ENCODE data around the gene TGFB2. TPM values are rescaled to one million over a fixed set of nuclear protein-coding genes. Genes with fewer than 3 reads are reported as not detected.

Gene TGFB2
- total RNA-seq, 2 experiments from 2014 or later: not detected

DNA sequence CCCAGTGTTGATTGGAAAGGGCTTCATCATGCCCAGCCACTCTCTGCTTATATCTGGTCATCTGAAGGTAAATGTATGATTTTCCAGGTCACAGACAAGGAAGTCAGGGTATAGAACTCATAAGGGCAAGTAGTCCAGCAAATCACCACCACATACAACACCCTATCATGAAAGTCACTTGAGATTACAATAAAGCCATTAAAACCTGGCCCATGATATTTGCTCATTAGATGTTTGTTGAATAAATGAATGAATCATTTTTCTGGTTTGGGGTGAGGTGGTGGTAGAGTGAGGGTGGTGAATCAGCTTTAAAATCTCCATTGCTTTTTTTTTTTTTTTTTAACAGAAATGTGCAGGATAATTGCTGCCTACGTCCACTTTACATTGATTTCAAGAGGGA, 91.9 kb downstream of the TGFB2 start:
- ATAC-seq (no peak), DNase-seq (no peak)
- no peaks in the 10 kb centered on the region for H3K9me3 Mint-ChIP-seq (ENCODE audit: low read depth)
- no peaks in the 10 kb centered on the region for H3K36me3 Mint-ChIP-seq
- H3K27me3 Mint-ChIP-seq: no peaks in the 10 kb centered on the region
- CTCF ChIA-PET: no interaction called here
- no peak overlapping the region for H3K27ac Mint-ChIP-seq
- H3K4me3 Mint-ChIP-seq: no peak overlapping the region
- H3K4me1 Mint-ChIP-seq: no peaks in the 10 kb centered on the region

DNA sequence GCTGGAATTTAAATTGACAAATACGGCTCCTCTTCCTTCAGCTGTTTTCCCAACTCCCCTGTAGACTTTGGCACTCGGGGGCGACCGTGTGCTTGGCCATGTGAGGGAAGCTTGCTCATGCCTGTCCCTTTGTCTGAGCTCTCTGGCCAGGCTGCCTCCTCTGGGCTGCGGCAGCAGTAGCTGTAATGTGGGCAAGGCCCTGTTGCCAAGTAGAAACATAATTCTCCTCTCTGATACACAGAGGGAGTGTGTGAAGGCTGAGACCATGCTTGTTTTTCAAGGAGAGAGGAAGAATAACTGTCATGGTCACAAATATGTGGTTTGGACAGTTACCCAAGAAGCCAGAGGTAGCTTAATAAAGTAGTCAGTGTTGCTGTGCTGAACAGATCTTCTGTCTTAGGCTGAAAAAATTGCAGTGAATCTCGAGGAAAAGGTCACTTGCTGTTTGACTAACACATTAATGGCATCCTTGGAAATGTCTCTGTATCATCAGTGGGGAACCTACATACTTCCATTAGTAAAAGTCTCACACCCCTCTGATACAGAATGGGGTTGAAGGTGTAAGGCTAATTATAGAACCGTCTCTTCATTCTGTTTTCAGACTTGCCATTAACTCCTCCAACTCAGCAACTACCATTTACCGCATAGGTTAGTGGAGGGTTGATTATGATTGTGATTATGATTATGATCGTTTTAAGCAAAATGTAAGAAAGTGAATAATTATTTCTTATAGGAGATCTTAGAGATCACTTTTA, 94.6 kb downstream of the TGFB2 start:
- no peaks in the 10 kb centered on the region for H3K36me3 Mint-ChIP-seq
- H3K27me3 Mint-ChIP-seq: peaks cover 3% of the 10 kb centered on the region
- H3K9me3 Mint-ChIP-seq (ENCODE audit: low read depth): no peaks in the 10 kb centered on the region
- CTCF ChIA-PET: no interaction called here
- no peaks in the 10 kb centered on the region for H3K4me1 Mint-ChIP-seq
- no peak overlapping the region for H3K27ac Mint-ChIP-seq
- H3K4me3 Mint-ChIP-seq: no peak overlapping the region
- ATAC-seq (no peak), DNase-seq (no peak)

DNA sequence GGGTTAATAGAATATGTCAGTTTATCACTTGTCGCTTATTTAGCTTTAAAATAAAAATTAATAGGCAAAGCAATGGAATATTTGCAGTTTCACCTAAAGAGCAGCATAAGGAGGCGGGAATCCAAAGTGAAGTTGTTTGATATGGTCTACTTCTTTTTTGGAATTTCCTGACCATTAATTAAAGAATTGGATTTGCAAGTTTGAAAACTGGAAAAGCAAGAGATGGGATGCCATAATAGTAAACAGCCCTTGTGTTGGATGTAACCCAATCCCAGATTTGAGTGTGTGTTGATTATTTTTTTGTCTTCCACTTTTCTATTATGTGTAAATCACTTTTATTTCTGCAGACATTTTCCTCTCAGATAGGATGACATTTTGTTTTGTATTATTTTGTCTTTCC, 98.1 kb downstream of the TGFB2 start:
- H3K36me3 Mint-ChIP-seq: no peaks in the 10 kb centered on the region
- peaks cover 3% of the 10 kb centered on the region for H3K27me3 Mint-ChIP-seq
- H3K9me3 Mint-ChIP-seq (ENCODE audit: low read depth): no peaks in the 10 kb centered on the region
- no peak overlapping the region for H3K4me3 Mint-ChIP-seq
- CTCF ChIA-PET: no interaction called here
- H3K4me1 Mint-ChIP-seq: no peaks in the 10 kb centered on the region
- no peak for DNase-seq
- no peak overlapping the region for H3K27ac Mint-ChIP-seq
- ATAC-seq: no peak

DNA sequence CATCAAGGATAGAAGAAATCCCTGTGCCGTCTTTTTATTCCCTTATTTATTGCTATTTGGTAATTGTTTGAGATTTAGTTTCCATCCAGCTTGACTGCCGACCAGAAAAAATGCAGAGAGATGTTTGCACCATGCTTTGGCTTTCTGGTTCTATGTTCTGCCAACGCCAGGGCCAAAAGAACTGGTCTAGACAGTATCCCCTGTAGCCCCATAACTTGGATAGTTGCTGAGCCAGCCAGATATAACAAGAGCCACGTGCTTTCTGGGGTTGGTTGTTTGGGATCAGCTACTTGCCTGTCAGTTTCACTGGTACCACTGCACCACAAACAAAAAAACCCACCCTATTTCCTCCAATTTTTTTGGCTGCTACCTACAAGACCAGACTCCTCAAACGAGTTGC, 99.0 kb downstream of the TGFB2 start:
- Mint-ChIP-seq H3K36me3 (no peaks in the 10 kb centered on the region), H3K9me3 (ENCODE audit: low read depth) (no peaks in the 10 kb centered on the region), H3K4me3 (no peak overlapping the region), H3K27me3 (peaks cover 3% of the 10 kb centered on the region), H3K4me1 (no peaks in the 10 kb centered on the region), H3K27ac (no peak overlapping the region)
- ATAC-seq (no peak), DNase-seq (no peak)
- CTCF ChIA-PET: no interaction called here

DNA sequence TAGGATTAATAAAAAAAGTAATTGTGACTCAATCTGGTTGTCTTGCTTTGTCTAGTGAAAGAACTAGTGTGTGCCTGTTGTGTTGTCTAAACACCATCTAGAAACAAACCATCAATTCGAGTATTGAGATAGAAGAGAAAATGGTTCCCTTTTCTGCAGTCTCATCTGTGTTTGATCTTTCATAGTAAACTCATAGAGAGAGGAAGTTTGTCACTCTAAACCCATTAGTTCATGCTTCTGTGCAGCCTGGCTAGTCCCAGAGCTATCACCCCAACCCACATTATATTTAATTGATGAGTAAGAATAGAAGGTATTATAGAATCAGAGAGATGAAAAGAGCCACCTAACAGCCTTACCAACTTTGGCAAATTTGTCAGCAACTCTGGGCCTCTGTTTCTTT, 99.5 kb downstream of the TGFB2 start:
- H3K9me3 Mint-ChIP-seq (ENCODE audit: low read depth): no peaks in the 10 kb centered on the region

DNA sequence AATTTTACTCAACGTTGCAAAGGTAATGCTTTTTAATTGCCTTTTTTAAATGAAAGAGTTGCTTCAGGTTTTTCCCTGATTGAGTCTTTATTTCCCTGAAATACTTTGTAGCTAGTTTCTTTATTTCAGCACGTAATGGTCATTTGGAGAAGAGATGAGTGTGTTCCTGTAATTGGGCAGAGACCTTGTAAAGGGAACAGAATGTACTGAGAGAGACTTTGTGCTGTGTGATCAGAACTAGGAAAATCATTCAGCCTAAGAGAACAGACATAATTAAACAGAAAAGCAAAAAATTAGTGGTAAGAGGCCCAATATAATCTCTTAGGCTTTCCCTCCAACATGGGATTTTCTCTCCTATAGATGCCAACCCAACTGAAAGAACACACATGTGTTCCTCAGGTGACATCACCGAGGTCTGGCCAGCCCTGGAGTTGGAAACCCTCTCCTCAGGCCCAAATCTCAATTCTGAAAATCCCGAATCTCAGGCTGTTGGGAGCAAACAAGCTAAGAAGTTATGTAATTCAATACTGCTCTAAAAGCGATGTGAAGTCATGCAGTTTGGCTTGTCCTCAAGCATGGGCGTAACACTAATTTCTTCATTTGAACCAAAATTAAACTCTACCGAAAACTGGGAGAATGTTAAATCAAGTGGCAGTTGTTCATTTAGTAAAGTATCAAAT, 102.0 kb downstream of the TGFB2 start:
- CTCF ChIA-PET: no interaction called here
- Mint-ChIP-seq H3K36me3 (no peaks in the 10 kb centered on the region), H3K4me3 (no peak overlapping the region), H3K9me3 (ENCODE audit: low read depth) (no peaks in the 10 kb centered on the region), H3K27ac (no peak overlapping the region), H3K4me1 (no peaks in the 10 kb centered on the region), H3K27me3 (peaks cover 3% of the 10 kb centered on the region)
- ATAC-seq: no peak
- DNase-seq: no peak

More for the DNA sequence above, 99.5 kb downstream of the TGFB2 start:
- CTCF ChIA-PET: no interaction called here
- peaks cover 3% of the 10 kb centered on the region for H3K27me3 Mint-ChIP-seq
- ATAC-seq (no peak), DNase-seq (no peak)
- H3K4me1 Mint-ChIP-seq: no peaks in the 10 kb centered on the region
- H3K27ac Mint-ChIP-seq: no peak overlapping the region
- H3K36me3 Mint-ChIP-seq: no peaks in the 10 kb centered on the region
- H3K4me3 Mint-ChIP-seq: no peak overlapping the region

DNA sequence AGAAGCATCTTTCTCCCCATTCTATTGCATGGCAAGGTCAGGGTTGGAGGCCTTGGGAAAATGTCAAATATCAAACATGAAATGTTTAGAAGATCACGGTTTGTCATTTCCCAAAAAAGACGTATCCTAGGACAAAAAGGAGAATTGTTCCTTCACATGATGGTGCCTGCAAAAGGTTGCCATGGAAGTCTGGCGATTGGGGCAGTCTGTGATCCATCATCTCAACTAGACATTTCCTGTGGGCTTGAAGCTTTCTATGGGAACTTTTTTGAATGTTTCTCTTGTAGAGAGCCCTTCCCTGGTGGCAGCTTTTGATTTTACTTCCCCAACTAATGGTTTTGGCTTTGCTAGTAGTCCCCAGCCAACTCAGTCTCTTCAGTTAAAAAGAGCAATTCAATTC, 106.3 kb downstream of the TGFB2 start:
- no peak overlapping the region for H3K27ac Mint-ChIP-seq
- ATAC-seq (no peak), DNase-seq (no peak)
- no peaks in the 10 kb centered on the region for H3K9me3 Mint-ChIP-seq (ENCODE audit: low read depth)
- no peak overlapping the region for H3K4me3 Mint-ChIP-seq
- H3K36me3 Mint-ChIP-seq: no peaks in the 10 kb centered on the region
- CTCF ChIA-PET: no interaction called here
- no peaks in the 10 kb centered on the region for H3K27me3 Mint-ChIP-seq
- no peaks in the 10 kb centered on the region for H3K4me1 Mint-ChIP-seq

DNA sequence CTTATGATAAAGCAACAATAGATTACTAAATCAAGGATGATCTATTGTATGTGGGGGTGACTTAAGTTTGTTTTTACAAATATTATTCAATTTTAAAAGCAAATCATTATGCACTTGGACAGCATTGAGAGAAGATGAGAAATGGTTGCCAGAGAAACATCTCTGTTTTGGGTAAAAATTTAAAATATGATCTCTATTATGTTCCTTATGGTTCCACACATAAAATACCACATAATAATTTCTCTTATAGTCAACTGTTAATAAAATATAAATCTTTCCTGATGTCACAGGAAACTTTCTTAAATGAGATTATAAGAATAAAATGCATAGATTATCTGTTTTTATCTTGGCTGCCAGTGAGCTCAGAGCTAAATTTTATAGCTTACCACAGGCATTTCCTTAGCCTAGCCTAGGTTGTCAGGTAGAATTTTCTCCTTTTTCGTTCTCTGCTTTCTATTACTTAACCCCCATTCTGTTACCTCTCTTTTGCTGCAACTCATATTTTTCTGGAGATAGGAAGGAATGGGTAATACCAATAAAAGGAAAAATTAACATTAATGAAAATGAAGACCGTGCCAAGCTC, 109.7 kb downstream of the TGFB2 start:
- Mint-ChIP-seq H3K4me1 (no peaks in the 10 kb centered on the region), H3K36me3 (no peaks in the 10 kb centered on the region), H3K27ac (no peak overlapping the region), H3K9me3 (ENCODE audit: low read depth) (no peaks in the 10 kb centered on the region), H3K27me3 (no peaks in the 10 kb centered on the region), H3K4me3 (no peak overlapping the region)
- CTCF ChIA-PET: no interaction called here
- DNase-seq (no peak), ATAC-seq (no peak)

DNA sequence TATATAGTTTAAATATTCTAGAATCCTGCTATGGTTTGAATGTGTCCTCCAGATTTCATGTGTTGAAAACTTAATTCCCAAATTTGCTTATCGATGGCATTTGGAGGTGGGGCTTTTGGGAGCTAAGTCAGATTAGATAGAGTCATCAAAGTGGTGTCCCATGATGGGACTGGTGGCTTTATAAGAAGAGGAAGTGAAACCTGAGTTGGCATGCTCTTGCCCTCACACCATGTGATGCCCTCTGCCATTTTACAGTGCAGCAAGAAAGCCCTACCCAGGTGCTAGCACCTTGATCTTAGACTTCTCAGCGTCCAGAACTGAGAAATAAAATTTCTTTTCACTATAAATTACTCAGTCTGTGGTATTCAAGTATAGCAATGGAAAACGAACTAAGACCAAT, 111.3 kb downstream of the TGFB2 start:
- H3K9me3 Mint-ChIP-seq (ENCODE audit: low read depth): no peaks in the 10 kb centered on the region
- H3K4me1 Mint-ChIP-seq: no peaks in the 10 kb centered on the region
- CTCF ChIA-PET: no interaction called here
- no peaks in the 10 kb centered on the region for H3K36me3 Mint-ChIP-seq
- ATAC-seq (no peak), DNase-seq (no peak)
- H3K27ac Mint-ChIP-seq: no peak overlapping the region
- H3K27me3 Mint-ChIP-seq: no peaks in the 10 kb centered on the region
- no peak overlapping the region for H3K4me3 Mint-ChIP-seq

DNA sequence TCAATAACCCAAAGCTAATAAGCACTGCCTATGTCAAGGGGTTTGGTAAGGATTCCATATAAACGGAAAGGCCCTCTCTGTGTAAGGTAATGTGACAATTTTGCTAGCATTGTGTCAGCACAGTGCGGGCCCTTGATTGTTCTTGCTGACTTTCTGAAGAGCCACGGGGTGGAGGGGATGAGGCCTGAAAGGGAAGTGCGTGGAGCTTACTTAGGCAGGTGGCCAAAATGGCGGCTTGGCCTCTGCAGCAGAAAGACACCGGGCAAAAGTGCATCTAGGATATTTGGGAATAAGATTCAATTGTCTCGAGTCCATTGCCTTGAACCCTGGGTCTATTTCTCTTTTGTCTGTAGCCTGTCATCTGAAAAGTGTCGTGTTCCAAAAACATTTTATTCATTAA, 114.3 kb downstream of the TGFB2 start:
- ATAC-seq: no peak
- no peak for DNase-seq
- Mint-ChIP-seq H3K4me1 (no peaks in the 10 kb centered on the region), H3K4me3 (no peak overlapping the region), H3K27ac (no peak overlapping the region), H3K27me3 (no peaks in the 10 kb centered on the region), H3K9me3 (ENCODE audit: low read depth) (no peaks in the 10 kb centered on the region), H3K36me3 (no peaks in the 10 kb centered on the region)
- CTCF ChIA-PET: no interaction called here

DNA sequence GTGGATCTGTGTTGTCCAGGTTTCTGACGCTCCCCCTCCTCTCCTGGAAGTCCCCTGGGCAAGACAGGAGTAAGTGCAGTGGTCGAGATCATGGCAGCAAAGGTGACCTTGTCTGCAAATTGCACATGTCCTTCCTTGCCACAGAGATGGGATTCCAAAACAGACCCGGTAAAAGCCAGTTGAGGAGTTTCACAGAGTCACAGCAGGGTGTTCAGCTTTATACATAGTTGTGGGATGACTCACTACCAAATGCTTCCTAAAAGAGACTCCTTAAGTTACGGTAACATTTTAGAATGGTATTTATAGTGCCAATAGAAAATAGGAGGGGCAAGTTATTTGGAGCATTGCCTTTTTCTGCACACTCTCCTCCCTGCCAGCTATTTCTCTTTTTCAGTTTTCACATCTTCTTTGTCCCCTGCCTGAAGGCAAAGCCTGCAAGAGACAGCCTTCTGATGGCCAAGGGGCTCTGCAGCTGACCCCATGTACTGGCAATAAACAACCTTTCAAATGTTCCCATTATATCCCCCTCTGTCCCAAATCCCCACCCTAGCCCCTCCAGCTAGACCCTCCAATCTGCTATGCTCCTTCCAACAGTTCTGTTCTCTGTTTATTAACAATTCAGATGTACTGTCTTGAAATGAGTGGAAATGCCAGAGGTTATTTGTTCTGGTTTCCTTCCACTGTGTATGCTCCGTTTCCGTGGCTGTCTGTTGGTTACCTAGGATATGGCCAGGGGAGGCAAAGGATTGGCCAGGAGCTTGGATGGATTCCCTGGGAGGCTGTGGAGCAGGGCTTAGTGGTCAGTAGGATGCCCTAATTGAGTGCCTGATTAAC, 115.0 kb downstream of the TGFB2 start:
- no peak for DNase-seq
- Mint-ChIP-seq H3K4me3 (no peak overlapping the region), H3K4me1 (no peaks in the 10 kb centered on the region), H3K27ac (no peak overlapping the region), H3K36me3 (no peaks in the 10 kb centered on the region), H3K27me3 (no peaks in the 10 kb centered on the region), H3K9me3 (ENCODE audit: low read depth) (no peaks in the 10 kb centered on the region)
- CTCF ChIA-PET: no interaction called here
- no peak for ATAC-seq

DNA sequence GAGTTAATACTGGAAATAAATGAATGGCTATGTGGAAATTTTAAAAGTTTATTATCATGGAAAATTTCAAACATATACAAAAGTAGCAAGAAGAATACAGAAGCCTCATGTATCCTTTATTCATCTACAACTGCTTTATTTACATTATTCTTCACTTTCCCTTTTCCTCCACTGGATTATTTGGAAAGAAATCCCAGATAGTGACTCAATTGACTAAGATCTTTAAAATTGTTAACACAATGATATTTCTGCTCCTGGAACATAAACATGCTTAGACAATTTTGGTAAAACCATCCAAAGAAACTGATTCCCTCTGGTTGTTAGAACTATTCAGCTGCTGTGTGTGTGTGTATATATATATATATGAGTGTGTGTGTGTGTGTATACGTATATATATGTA, 116.2 kb downstream of the TGFB2 start:
- ATAC-seq (no peak), DNase-seq (no peak)
- H3K9me3 Mint-ChIP-seq (ENCODE audit: low read depth): no peaks in the 10 kb centered on the region
- CTCF ChIA-PET: no interaction called here
- no peaks in the 10 kb centered on the region for H3K27me3 Mint-ChIP-seq
- H3K4me1 Mint-ChIP-seq: no peaks in the 10 kb centered on the region
- no peaks in the 10 kb centered on the region for H3K36me3 Mint-ChIP-seq
- H3K27ac Mint-ChIP-seq: no peak overlapping the region
- H3K4me3 Mint-ChIP-seq: no peak overlapping the region

DNA sequence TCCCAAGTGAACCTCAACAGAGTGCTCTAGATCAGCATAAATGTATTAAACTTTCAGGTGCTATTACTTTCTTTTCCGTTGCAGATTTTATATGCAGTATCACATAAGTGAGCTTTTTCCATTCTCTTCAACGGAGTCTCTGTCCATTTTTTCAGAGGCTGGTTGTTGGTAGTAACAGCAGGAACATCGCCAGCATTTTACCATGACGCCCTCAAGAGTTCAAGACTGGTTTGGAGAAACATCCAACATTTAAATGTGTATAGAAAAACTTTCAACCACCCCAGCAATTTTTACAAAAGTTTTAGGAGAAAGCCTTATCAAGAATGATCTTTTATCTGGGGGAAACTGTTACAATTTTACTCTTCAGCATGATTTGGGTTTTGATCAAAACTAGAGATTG, 117.0 kb downstream of the TGFB2 start:
- Mint-ChIP-seq H3K27me3 (no peaks in the 10 kb centered on the region), H3K36me3 (no peaks in the 10 kb centered on the region), H3K27ac (no peak overlapping the region), H3K4me1 (no peaks in the 10 kb centered on the region), H3K9me3 (ENCODE audit: low read depth) (no peaks in the 10 kb centered on the region), H3K4me3 (no peak overlapping the region)
- DNase-seq (no peak), ATAC-seq (no peak)
- CTCF ChIA-PET: no interaction called here

DNA sequence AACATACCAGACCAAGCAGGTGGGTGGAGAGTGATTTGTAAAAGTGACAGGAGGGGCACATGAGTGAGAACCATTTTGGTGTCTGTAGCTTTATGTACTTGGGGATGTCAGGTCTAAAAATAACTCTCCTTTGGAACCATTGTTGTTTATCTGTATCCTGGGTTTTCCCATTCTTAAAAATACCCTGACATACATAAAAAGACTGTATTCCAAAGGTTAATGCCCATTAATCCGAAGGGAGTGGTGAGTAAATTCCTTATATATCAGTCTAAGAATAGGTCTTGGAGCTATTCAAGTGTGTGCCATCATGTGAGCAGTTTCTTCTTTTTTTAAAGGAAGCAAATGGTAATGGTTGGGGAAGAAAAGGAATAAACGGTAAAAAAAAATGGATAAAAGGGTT, 117.5 kb downstream of the TGFB2 start:
- Mint-ChIP-seq H3K27me3 (no peaks in the 10 kb centered on the region), H3K9me3 (ENCODE audit: low read depth) (no peaks in the 10 kb centered on the region), H3K36me3 (no peaks in the 10 kb centered on the region), H3K4me1 (no peaks in the 10 kb centered on the region), H3K4me3 (no peak overlapping the region), H3K27ac (no peak overlapping the region)
- CTCF ChIA-PET: no interaction called here
- ATAC-seq: no peak
- DNase-seq: no peak

Measured in activated CD8-positive, alpha-beta memory T cell treated with anti-CD3 and anti-CD28 coated beads, Interleukin-2, amount 10 ng/mL, durations not matched to agents 7 days and 5 days (primary cell).